HCT116 (cell line): ENCODE data around the gene TTC21B. TPM values are rescaled to one million over a fixed set of nuclear protein-coding genes. Genes with fewer than 3 reads are reported as not detected.

Source experiments
- ATAC-seq: fragments of 200-7000 bp; cut with Tn5 transposase; 2 replicates; pipeline ENCODE4 v1.9.1; 2020; ENCODE audit warnings: mild to moderate bottlenecking, moderate library complexity
- BruUV-seq: library from RNA; stranded (reverse); fragments of 400-500 nt; replicated peaks from 2 replicates; lab custom pipeline; 2021; lab: Mats Ljungman, UMichigan
- CTCF ChIA-PET: fragments of 300-600 bp; sonication (Branson Sonifier 250); formaldehyde crosslinking; loops from one replicate; lab custom pipeline; 2021; ENCODE audit warnings: antibody characterized with exemption; lab: Charles Lee
- POLR2A ChIA-PET: fragments of 300-600, 350-600 bp; sonication (Branson Sonifier 250); formaldehyde crosslinking; loops from one replicate; lab custom pipeline; 2021; ENCODE audit warnings: antibody characterized with exemption; lab: Charles Lee
- RAD21 ChIA-PET, 2 experiments: fragments of 300-600 bp; sonication (Branson Sonifier 250); formaldehyde crosslinking; loops; one replicate each; lab custom pipeline; 2023; ENCODE audit warnings: low total read pairs in 2 of 2; ENCODE audit not compliant: uncharacterized antibody in 2 of 2, unreplicated experiment in 2 of 2, low non-redundant PET in 1 of 2; lab: Charles Lee
- DNase-seq: peaks from one replicate; pipeline ENCODE4 v3.0.0-alpha.2; 2010; ENCODE audit warnings: low read depth, low spot score
- H2AFZ ChIP-seq: fragments of 200-600 bp; shearing (Covaris generic), sonication (generic); 2 replicates; pipeline ENCODE4 v1.6.1; 2017; ENCODE audit warnings: low read depth, mixed run types, mixed read lengths, antibody characterized with exemption, low read length; ENCODE audit not compliant: poor library complexity, severe bottlenecking
- H3K27ac ChIP-seq: 2 replicates; pipeline ENCODE4 v1.5.1; 2012; ENCODE audit warnings: low read depth, low read length
- H3K27me3 ChIP-seq: fragments of 200-600 bp; sonication (generic); 2 replicates; pipeline ENCODE4 v1.6.1; 2016; ENCODE audit warnings: mixed run types, low read length, mixed read lengths; ENCODE audit not compliant: insufficient read depth
- H3K36me3 ChIP-seq, 2 experiments: fragments of 200-500 bp in 1 of 2; fragments of 200-600 bp in 1 of 2; sonication (Bioruptor generic) in 1 of 2; sonication (generic) in 1 of 2; 2 replicates each; pipeline versions ENCODE4 v1.5.1 to v1.6.1; 2014 to 2016; ENCODE audit warnings: low read length in 2 of 2, inconsistent platforms in 1 of 2, mixed read lengths in 1 of 2, mixed run types in 1 of 2; ENCODE audit not compliant: insufficient read depth in 2 of 2, control insufficient read depth in 1 of 2
- H3K4me1 ChIP-seq, 2 experiments: fragments of 200-600 bp in 1 of 2; sonication (generic) in 1 of 2; 2 replicates each; pipeline versions ENCODE4 v1.5.1 to v1.6.1; 2012 to 2017; ENCODE audit warnings: low read length in 2 of 2, inconsistent platforms in 1 of 2, mild to moderate bottlenecking in 1 of 2, mixed read lengths in 1 of 2, mixed run types in 1 of 2, moderate library complexity in 1 of 2; ENCODE audit not compliant: insufficient read depth in 2 of 2, control insufficient read depth in 1 of 2
- H3K4me2 ChIP-seq: fragments of 200-600 bp; sonication (generic); 2 replicates; pipeline ENCODE4 v1.6.1; 2017; ENCODE audit warnings: mixed run types, low read length, mixed read lengths
- H3K4me3 ChIP-seq, 2 experiments: fragments of 200-600 bp in 1 of 2; sonication (generic) in 1 of 2; replicated peaks in 1 of 2; 2 replicates each; pipeline ENCODE4 v1.5.1; 2011 to 2016; ENCODE audit warnings: low read length in 2 of 2, control low read depth in 1 of 2, low read depth in 1 of 2, mild to moderate bottlenecking in 1 of 2, mixed read lengths in 1 of 2, mixed run types in 1 of 2
- H3K79me2 ChIP-seq: fragments of 200-600 bp; sonication (generic); 2 replicates; pipeline ENCODE4 v1.6.1; 2017; ENCODE audit warnings: mild to moderate bottlenecking, mixed run types, low read length, moderate library complexity, mixed read lengths; ENCODE audit not compliant: insufficient read depth
- H3K9ac ChIP-seq: fragments of 200-600 bp; sonication (generic); 2 replicates; pipeline ENCODE4 v1.6.1; 2016; ENCODE audit warnings: low read length, mixed read lengths
- H3K9me2 ChIP-seq: fragments of 200-600 bp; sonication (generic), shearing (Covaris generic); 2 replicates; pipeline ENCODE4 v1.6.1; 2017; ENCODE audit warnings: mixed run types, mild to moderate bottlenecking, moderate library complexity; ENCODE audit not compliant: insufficient read depth
- H3K9me3 ChIP-seq, 2 experiments: fragments of 200-500 bp in 1 of 2; fragments of 200-600 bp in 1 of 2; sonication (Bioruptor generic) in 1 of 2; sonication (generic) in 1 of 2; 2 replicates each; pipeline ENCODE4 v1.6.1; 2014 to 2017; ENCODE audit warnings: low read length in 2 of 2, mixed read lengths in 2 of 2, inconsistent platforms in 1 of 2, low read depth in 1 of 2, mild to moderate bottlenecking in 1 of 2, mixed run types in 1 of 2, moderate library complexity in 1 of 2; ENCODE audit not compliant: control insufficient read depth in 1 of 2, insufficient read depth in 1 of 2
- H4K20me1 ChIP-seq: fragments of 200-600 bp; sonication (generic), shearing (Covaris generic); 2 replicates; pipeline ENCODE4 v1.6.1; 2017; ENCODE audit warnings: mixed run types, mild to moderate bottlenecking, moderate library complexity; ENCODE audit not compliant: insufficient read depth
- ELF1 ChIP-seq: IDR thresholded peaks from 2 replicates; pipeline ENCODE4 v1.6.1; 2012; ENCODE audit warnings: low read depth, borderline replicate concordance
- EZH2phosphoT487 ChIP-seq: fragments of 200-600 bp; IDR thresholded peaks from 2 replicates; pipeline ENCODE4 v1.6.1; 2018; ENCODE audit warnings: antibody characterized with exemption, borderline replicate concordance
- MAX ChIP-seq: IDR thresholded peaks from 2 replicates; pipeline ENCODE4 v1.6.1; 2012
- POLR2AphosphoS5 ChIP-seq: IDR thresholded peaks from 2 replicates; pipeline ENCODE4 v1.6.1; 2011; ENCODE audit warnings: mild to moderate bottlenecking, low read depth, low read length, moderate library complexity
- RAD21 ChIP-seq: IDR thresholded peaks from 2 replicates; pipeline ENCODE4 v1.6.1; 2012; ENCODE audit warnings: low read depth, mild to moderate bottlenecking
- SIN3A ChIP-seq: IDR thresholded peaks from 2 replicates; pipeline ENCODE4 v1.6.1; 2012; ENCODE audit warnings: low read depth
- SP1 ChIP-seq: IDR thresholded peaks from 2 replicates; pipeline ENCODE4 v1.6.1; 2012; ENCODE audit warnings: low read depth
- YY1 ChIP-seq: IDR thresholded peaks from 2 replicates; pipeline ENCODE4 v1.6.1; 2011; ENCODE audit warnings: low read length, low read depth, moderate library complexity, mild to moderate bottlenecking; ENCODE audit not compliant: insufficient replicate concordance; ENCODE audit errors: extremely low read depth
- ZBTB33 ChIP-seq: IDR thresholded peaks from 2 replicates; pipeline ENCODE4 v1.6.1; 2011; ENCODE audit warnings: mild to moderate bottlenecking, low read length, moderate library complexity; ENCODE audit not compliant: insufficient replicate concordance; ENCODE audit errors: extremely low read depth
- ZFX ChIP-seq: fragments of 450-650 bp; IDR thresholded peaks from 2 replicates; pipeline ENCODE4 v1.6.1; 2017
- intact Hi-C: fragments of 100-400 bp; cut with micrococcal nuclease; formaldehyde crosslinking; loops from 2 replicates; pipeline ENCODE4 v1.10.0; 2022
- total RNA-seq: library from RNA; stranded (reverse); gene quantifications from one replicate; pipeline ENCODE4 v1.2.1, GENCODE V29; 2021; ENCODE audit not compliant: unreplicated experiment

The TTC21B gene
- total RNA-seq, 1 experiment from 2014 or later = 12.2 TPM

- Histone ChIP-seq H3K36me3 (peaks cover 0 to 3% of the 10 kb centered on the region in 2 experiments; a peak in 1 of 4 replicates), H3K27ac (no peak overlapping the region), H2AFZ (no peak overlapping the region), H3K9me3 (no peaks in the 10 kb centered on the region), H3K4me2 (no peak overlapping the region), H3K4me1 (no peaks in the 10 kb centered on the region), H4K20me1 (no peaks in the 10 kb centered on the region), H3K79me2 (no peaks in the 10 kb centered on the region), H3K27me3 (no peaks in the 10 kb centered on the region), H3K9me2 (no peaks in the 10 kb centered on the region), H3K9ac (no peak overlapping the region), H3K4me3 (no peak overlapping the region)
- no TSS peak for BruUV-seq
- no peak for ATAC-seq
- intact Hi-C loops = no loop called here
- RAD21 ChIA-PET = no interaction called here
- DNase-seq = no peak
- POLR2A ChIA-PET = no interaction called here
- TF ChIP-seq SP1 (no peak), SIN3A (no peak), POLR2AphosphoS5 (no peak), RAD21 (no peak), ZBTB33 (no peak), ZFX (no peak), MAX (no peak), EZH2phosphoT487 (no peak), ELF1 (no peak), YY1 (no peak)
- CTCF ChIA-PET = interaction anchor here (1.3 kb wide), 1 partner anchor 12 kb away, joined by 4 read pairs; no protein-coding TSS in a partner anchor
Observed at GRCh38 chr2:165886487-165887146, 67.0 kb downstream of the TTC21B start.
